GM10266 (cell line): ENCODE results near the gene ZFR2.
A peak's percentile ranks its signal among the peaks of the same experiment; 100 is the strongest.
"Not testable (repeated sequence)": the region's sequence is repeated elsewhere in the genome, so short reads cannot be mapped to it uniquely, and the experiment has no call there.

ENCODE experiments used
- DNase-seq: peaks from one replicate; pipeline ENCODE4 v3.0.0; 2012; ENCODE audit errors: extremely low spot score
- CTCF ChIP-seq: IDR thresholded peaks from 2 replicates; pipeline ENCODE4 v1.5.1; 2012; ENCODE audit warnings: mild to moderate bottlenecking, low read depth; ENCODE audit not compliant: control insufficient read depth, insufficient read depth; ENCODE audit errors: missing control alignments

The ZFR2 gene

GRCh38 chr19:3767050-3767449, 101.8 kb downstream of the ZFR2 start:
- no peak for DNase-seq
- TF ChIP-seq CTCF, result no peak

- DNase-seq, result no peak
- TF ChIP-seq CTCF, result no peak
Observed at GRCh38 chr19:3766520-3766919, 102.3 kb downstream of the ZFR2 start.

GRCh38 chr19:3765757-3766156, 103.1 kb downstream of the ZFR2 start:
- not testable (repeated sequence) for DNase-seq

- no peak for DNase-seq
- no peak for TF ChIP-seq CTCF
Observed at GRCh38 chr19:3765121-3765520, 103.7 kb downstream of the ZFR2 start.

GRCh38 chr19:3762501-3763459, 106.1 kb downstream of the ZFR2 start, which contains the start of gene MRPL54:
MRPL54 (plus strand) TSS chr19:3762682; CDS start chr19:3762701, 19 bp downstream.
- TF ChIP-seq CTCF, result no peak
- DNase-seq, result peak; percentile 99

- DNase-seq, result no peak
- TF ChIP-seq CTCF, result no peak
Observed at GRCh38 chr19:3762130-3762473, 106.7 kb downstream of the ZFR2 start.

GRCh38 chr19:3761382-3762129, 107.3 kb downstream of the ZFR2 start, which contains the start of gene APBA3:
APBA3 (minus strand) TSS chr19:3761692; CDS start chr19:3760264, 1,428 bp downstream.
- peak; percentile 97 for DNase-seq
- TF ChIP-seq CTCF, result peak; percentile 83
